CD4-positive, alpha-beta T cell treated with Interleukin-4 for 1 hour (primary cell): ENCODE measurements around the gene TOX2.

ENCODE experiments used
- DNase-seq, 2 donors: peaks; one replicate each; pipeline ENCODE4 v3.0.0-alpha.2; 2020 to 2022

TOX2 gene

DNA sequence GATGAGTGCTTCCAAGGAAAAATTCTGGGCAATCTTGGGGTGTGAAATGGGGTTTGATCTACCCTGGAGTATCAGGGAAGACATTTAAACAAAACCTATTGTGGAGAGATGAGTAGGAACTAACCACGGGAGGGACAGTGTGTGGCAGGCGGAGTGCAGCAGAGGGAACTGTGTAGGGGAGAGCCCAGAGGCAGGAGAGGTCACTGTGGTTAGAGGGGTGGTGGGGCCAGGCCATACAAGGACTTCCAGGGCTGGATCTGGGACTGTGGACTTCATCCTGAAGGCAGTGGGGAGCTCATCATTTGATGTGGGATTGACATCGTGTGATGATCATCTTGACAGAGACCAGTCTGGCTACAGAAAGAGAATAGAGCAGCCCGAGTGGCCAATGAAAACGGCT, 89.0 kb downstream of the TOX2 start:
- DNase-seq, result no peak

DNA sequence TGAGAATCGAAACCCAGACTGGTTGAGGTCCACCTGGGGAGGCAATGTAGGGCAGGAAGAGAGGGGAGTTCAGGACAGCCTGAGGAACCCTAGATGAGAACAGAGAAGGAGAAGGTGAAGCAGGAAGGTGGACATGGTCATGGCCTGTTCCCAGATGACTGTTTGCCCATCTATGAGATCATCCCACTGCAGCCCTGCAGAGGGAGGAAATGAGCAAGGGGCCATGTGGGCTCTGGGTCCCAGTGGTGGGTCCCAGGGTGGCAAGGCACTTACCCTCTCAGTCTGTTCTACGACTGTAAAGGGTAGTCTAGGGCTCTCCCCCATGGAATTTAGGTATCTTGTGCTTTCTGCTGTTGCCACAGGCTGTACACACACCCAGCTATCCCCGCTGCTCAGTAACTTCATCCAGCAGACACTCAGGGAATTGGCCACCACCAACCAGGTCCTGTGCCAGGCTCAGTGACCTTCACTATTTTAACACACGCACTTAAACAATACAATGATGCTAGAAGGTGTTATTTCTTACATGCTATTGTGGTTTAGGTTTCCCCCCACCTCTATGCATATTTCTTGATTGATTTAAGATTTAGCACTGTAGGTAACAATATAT, 89.8 kb downstream of the TOX2 start:
- no peak for DNase-seq

DNA sequence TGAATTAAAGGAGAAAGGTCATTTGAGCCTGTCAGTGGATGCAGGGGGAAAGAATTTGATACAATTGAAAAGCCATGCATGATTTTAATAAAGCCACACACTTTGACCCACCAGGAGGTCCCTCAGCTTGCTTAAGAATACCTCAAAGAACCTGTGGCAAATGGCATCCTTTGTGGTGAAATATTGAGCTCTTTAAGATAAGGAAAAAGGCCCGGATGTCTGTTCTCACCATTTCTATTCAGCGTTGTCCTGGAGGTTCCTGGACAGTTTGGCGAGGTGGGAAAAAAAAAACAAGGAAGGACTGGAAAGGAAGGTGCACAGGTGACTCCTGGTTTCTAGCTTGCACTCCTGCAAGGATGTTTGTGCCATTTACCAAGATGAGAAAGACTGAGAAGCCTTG, 91.0 kb downstream of the TOX2 start:
- DNase-seq, result no peak

DNA sequence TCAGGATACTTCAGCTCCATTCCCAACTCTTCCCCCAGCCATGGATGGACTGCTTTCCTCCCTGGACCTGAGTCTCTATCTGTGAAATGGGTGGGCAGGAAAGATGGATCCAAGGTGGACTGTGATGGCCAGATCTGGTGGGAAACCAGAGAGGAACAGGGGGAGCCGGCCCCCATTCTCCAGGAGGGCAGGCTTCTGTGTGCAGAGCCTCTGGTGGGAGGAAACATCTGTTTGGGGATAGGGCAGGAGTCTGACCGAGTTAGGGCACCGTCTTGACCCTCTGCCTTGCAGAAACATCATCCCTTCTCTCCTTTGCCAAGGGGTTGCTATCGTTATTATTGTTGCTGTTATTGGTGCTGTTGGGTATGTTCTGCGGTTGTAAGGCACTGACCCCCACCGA, 91.5 kb downstream of the TOX2 start:
- no peak for DNase-seq

DNA sequence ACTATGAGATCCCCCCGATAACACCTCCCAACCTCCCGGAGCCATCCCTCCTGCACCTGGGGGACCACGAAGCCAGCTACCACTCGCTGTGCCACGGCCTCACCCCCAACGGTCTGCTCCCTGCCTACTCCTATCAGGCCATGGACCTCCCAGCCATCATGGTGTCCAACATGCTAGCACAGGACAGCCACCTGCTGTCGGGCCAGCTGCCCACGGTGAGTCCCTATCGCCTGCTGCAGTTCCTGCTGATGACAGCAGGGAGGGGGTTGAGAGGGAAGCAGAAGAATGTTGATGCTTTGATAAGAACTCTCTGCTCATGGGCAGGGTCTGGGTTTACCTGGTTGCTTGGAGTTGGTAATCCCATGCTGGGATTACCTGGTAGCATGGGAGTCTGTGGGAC, 91.9 kb downstream of the TOX2 start:
- no peak for DNase-seq

DNA sequence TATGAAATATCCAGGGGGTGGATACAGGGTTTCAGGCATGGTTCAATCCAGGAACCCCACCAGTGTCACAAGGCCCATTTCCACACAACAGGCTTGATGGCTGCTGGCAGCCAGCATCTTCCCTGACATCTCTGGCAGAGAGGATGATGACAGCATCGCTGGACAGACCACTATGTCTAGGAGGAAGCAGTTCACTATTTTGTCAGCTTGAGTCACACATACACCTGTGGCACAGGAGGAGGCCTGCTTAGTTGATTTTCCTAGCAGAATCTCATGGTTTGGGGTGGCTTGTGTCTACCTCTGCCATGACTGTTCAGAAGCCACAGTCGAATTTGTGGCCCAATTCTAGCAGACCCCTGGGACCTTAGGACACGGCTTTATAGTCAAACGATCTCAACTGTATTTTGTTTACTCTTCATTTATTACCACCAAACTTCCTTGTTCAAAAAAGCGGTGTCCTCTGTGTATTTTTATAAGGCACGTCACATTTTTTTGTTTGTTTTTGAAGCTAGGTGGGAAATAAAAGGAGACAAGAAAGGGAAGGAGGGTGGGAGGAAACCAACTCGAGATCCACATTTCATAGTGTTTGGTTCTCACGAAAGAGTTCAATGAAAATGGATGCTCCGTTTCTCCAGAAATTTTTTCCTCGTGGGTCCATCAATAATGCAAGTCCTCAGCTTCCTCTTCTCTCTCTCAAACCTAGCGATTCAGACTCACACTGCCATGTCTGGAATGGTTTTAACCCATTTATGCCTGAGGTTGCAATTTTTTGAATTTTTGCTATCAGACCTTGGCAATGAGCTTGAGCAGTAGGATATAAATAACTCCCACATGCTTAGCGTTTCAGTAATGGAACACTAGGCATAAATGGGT, 94.4 kb downstream of the TOX2 start:
- DNase-seq, result no peak

DNA sequence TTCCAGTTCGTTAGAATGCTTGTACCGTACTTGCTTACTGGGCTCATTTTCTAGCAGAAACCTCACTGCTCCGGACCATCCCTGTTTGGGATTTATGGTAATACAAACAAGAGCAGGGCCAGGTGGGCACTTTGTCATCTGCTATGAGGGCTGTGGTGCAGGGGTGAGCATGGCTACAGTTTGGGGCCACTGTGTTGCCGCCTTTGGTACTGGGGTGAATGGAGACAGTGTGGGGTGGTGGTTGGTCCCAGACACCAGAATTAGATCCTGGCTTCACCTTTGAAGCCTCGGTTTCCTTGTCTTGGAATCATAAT, 95.0 kb downstream of the TOX2 start:
- DNase-seq, result no peak

DNA sequence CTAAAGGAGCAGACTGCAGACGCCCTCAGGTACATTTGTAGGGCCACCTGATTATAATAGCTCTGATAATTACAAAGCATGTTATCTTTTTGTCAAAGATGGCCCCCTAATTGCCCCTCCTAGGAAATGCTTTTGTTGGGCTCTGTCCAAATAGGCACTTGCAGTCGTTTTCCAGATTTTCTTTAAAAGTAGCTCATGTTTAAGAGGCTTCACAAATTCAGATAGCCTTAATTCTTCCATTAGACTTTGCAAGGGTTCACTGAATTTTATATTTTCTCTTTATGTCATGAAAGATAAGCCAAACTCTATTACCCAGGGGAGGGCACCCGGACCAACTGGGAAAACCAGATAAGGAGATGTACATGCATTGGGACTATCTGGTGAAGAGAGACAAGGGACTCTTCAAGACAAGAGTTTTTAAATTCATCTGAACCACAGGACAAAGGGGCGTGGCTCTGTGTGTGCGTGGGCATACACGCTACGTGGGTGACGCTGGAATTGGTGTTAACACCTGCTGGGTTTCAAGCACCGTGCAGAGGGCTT, 95.6 kb downstream of the TOX2 start:
- no peak for DNase-seq

DNA sequence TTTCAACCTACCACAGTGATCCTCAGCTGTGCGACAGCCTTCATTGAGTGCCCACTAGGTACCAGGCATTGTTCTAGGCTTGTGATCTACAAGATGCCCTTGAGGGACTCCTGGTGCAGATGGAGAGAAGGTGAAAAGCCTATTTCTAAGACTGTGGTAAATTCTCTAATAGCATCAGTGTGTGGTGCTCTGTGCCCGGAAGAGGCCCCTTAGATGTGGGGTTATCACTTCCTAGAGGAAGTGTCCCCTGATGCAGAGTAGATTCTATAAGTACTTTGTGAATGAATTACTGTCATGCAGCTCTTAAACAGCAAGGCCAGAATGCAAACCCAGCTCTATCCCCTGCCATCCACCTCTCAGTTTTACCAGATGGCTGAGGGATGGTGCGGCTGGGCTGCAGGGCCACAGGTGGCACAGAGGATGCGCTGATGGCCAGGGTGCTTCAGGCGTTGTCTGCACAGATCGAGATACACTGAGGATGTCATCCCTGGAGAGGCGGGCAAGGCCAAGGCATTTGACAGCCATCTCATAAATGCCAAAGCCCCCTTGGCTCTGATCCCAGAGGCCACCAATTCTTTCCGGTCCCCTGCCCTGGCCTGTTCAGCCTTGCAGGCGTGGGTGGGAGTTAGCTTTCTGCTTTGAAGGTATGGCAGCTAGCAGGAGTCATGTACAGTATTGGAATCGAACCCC, 96.7 kb downstream of the TOX2 start:
- DNase-seq, result peak in 1 of 2 donors; percentile 14

DNA sequence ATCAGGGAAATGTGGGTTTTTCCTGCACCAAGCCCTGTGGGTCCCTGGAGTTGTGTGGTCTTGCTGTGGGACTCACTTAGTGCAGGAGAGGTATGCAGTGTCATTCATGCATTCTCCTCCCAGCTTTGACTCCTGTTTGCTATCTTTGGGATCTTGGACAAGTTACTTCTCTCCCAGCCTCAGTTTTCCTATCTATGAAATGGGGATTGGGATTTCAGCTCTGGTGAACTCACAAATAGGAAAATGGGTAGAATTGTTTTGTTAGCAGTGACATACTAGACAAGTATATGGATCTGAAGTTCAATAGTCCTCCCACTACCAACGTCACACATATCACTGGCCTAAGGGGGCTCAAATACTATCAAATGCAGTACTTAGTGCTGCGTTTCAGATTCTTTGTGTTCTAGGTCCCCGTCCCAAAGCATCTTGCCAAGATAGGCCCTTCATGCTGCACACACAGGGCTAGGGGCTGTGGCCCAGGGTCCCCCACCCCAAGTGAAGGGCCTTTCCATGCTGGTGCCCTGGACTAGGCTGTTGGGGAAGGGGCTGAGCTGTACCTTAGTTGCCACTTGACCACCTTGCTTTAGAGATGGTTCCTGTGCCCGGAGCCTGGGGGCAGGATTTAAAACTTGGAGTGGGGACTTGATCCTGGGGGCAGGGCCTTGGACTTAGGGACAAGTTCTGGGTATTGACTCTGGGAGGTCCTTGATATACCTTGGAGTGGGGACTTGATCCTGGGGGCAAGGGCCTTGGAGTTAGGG, 98.0 kb downstream of the TOX2 start:
- no peak for DNase-seq

DNA sequence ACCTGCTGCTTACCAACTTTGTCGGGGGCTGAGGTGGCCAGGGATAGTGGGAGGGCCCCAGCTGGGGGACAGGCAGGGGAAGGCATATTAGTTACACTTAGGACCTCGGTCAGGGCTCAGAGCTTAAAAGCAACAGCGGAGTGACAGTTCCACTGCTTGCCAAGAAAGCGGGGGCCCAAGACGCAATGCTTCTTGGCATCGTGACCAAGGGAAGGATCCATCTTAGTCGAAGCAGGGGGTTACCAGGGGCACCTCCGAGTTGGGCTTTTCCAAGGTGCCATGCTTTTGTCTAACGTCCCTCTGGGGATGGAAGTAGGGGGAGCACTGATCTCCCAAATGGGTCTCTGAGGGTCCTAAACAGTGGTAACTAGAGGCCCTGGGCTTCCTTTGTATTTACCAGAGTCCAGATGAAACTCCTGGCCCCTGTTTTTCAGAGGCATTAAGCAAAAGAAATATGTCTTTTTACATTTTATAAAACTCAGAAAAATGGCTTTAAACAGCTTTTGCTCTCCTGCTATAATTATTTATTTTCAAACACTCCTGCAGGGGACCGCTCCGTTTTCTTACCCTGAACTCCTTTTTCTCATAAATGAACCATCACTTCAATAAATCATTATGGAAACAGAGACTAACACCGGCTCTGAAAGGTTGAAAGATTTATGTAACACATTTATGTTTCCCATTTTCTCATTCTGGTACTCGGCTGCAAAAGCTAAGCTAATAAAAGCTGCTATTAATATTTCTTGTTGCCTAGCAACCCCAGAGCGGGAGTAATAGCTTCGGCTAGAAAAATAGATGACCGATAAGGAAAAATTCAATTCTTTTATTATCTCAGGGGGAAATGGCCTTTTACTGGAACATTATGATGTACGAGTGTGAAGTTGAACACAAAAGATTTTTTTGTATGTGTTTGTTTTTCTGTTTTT, 100.4 kb downstream of the TOX2 start:
- DNase-seq, result no peak

DNA sequence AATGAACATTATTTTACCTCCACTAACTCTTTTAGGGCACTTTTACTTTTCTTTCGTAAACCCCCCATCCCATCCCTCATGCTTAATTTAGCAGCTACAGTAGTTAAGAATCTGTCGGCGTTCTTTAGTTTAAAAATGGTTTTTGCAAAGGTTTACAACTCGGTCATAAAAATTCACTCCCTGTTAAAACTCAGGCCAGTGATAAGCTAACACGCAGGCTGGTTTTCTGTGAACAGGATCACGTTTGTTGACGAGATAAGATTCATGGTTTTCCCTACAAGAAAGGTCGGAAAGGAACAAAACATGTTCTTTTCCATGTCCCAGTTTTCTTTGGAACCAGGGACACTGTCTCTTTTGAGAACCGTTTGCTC, 101.1 kb downstream of the TOX2 start:
- no peak for DNase-seq

DNA sequence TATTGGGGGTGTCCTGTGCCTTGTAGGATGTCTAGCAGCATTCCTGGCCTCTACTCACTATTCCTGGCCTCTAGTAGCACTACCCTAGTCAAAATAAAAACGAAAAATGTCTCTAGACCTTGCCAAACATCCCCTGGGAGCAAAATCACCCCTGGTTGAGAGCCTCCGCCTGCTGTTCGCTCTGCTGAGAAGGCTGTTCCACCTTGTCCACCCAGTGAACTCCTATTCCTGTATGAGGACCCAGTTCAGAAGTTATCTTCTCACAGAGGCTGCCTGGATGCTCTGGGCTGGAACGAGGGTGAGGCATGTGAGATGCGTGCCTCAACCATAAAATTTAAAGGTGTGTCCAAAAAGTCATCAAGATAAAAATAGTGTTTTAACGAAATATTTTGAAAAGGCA, 101.9 kb downstream of the TOX2 start:
- DNase-seq, result no peak

DNA sequence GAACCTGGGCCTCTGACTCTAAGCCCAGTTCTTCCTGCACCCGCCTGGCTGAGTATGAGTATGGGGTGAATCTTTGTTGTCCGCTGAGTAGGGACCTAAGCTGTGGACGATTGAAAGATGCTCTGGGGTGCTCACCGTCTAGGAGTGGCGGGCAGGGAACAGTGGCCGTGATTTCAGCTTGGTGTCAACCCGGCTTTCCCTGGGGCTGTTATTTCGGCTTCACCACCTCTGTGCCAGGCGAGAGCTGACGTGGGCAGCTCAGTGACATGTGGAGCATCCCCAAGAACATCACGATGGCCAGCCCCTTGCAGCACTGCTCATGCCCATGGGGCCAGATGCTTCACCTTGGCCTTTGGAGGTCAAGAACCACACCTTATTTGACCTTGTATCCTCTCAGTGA, 102.6 kb downstream of the TOX2 start:
- DNase-seq, result no peak

DNA sequence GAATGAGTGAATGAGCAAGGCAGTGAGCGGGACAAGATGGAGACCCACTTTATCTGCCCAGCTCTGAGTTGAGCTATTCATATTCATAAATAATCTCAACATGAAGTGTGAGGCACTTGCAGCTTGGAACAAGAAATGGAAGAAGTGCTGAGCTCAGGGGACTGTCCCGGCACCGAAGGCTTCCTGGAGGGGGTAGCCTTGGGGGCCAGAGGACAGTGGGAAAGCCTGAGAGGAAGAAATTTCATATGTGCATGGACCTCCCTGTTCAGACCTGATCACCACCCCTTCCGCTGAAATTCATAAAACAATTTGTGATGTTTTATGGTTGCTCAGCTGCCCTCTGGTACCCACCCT, 103.2 kb downstream of the TOX2 start:
- no peak for DNase-seq

DNA sequence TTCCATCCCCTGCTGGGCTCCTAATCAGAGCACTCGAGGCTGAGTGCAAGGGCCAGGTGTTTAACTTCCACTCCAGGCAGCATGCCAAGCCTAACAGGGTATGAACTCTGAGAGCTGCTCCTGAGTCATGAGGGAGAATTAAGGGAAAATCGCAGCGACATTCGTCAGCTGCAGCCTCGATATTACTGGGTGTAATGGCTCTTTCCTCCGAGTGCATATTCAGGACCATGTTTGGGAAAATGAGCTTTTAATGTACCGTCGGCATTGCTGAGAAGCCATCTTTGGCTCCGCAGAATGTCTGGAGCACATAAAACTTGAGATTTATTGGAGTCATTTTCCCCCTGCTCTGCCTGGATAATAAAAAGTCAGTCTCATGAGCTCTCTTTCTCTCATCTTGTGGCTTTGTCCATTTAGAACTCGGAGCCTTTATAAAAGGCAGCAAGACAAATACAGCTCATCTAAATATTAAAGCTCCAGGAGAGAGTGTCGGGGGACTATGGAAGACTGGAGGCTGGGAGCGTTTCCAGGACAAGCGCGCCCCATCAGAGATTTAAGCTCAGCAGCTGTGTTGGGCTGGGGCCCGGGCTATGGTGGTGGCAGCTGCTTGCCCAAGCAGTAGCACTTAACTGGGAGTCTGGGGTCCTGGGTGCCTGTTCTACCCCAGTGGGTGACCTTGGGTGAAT, 103.7 kb downstream of the TOX2 start:
- no peak for DNase-seq

DNA sequence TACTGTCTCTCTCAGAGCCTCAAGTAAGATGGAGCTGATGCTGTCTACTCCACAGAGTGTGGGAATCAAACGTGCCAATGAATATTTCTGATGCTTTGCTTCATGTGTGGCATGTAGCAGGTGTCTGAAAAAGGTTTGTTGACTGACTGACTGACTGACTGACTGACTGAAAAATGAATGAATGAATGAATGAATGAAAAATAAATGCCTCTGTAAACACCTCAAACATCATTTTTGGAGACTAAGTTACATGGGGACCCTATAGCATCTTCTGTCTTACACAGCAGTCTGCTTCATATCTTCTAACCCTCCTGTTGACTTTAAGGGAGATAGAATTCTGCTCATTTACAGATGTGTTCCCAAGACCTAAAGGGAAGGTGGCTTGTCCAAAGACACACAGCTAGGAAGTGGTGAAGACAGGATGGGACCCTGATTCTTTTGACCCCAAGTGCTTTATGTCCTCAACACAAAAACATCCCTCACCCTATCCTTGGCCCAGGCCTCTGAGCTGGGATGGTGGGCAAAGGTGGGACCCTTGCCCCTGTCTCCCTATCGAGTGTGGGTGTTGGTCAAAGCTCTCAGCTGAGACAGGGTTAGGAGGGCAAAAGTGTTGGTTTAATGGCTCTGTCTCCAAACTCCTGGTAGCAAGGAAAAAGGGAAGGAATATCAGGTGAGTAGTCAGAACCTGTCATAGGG, 104.4 kb downstream of the TOX2 start:
- DNase-seq, result no peak

DNA sequence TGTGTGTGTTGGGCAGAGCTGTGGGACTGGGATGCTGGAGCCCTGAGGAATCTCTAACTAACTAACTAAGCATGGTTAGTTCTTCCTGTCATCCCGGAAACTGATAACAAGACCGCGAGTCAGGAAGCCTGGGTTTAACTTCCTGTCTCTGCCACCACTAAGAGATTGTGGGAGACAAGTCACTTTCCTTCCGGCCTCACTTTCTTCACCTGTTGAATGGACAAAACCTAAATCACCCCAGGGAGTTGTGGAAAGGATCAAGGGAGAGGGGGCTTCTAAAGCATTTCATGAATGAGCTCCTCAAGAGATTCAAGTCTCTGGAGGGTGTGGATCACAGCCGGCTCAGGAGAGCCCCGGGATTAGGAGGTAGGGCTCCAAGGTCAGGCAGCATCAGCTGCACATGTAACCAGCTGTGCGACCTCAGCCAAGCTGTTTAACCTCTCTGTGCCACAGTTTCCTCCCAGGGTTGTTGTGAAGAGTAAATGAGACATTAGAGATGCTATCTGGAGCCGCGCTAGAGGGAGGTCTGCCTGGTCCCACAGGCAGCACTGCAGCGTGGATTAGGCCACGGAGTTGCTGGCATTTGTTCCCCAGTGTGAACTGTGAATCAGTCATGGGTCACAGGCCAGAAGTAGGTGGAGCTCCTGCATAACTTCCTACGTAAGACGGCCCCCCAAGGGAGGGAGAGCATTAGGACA, 105.1 kb downstream of the TOX2 start:
- peak; percentile 19 to 52 for DNase-seq

DNA sequence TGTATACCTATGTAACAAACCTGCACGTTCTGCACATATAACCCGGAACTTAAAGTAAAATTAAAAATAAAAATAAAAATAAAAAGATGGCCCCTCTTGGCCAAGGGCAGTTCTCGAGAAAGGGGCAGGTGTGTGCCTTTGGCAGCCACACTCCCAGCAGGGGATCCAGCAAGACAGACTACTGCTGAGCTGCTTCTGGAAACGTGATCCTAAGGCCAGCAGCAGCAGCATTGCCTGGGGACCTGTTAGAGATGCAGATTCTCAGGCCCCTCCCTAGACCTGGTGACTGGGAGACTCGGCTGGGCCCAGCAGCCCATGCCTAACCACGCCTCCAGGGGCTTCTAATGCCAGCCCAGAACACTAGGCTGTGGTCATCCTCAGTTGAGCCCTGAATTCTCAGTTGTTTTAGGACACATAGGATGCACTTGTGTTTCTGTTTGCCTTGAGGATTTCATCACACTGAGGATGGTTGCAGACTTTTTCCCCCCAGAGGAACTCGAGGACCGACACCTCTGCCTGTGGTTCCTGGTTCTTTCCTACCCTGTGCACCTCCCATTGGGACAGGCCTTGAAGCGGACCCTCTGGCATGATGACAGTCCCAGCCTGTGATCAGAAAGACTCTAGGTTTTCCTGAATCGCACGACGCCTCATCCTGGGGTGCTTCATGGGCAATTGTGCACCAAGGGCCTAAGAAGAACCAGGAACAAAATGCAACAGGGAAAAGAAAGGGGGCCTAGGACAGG, 105.9 kb downstream of the TOX2 start:
- no peak for DNase-seq

DNA sequence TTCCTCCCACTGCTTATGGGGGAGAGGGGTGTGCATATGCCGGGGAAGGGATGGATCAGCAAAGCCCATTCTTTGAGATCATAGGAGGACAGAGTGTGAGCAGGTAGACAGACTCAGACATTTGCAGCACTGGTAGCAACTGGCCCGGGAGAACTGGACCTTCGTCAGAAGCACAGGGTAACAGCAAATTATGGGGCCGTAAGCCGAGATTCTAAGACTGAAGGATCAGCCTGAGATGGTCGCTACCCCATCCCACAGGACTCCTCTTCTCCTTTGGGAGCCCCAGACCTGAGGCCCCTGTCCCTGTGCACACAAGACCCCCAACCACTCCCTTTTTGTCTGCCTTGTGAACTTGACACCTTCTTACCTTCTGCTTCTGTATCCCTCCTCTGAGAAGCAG, 106.5 kb downstream of the TOX2 start:
- no peak for DNase-seq
